Measurements from ENCODE around the gene MAML3.

The MAML3 gene

DNA sequence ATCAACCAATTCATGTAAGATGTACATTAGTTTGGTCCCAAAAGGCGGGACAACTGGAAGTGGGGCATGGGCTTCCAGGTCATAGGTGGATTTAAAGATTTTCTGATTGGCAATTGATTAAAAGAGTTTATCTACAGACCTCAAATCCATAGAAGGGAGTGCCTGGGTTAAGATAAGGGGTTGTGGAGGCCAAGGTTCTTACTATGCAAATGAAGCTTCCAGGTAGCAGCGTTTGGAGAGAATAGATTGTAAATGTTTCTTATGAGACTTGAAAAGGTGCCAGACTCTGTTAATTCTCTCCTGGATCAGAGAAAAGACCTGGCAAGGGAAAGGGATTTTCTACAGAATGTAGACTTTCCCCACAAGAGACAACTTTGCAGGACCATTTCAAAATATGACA is 485.9 kb downstream of the MAML3 start:
- no peak for DNase-seq

All from DMS 273 treated with DMSO at 0.1 percent for 48 hours (cell line).